Kidney (tissue), 22 donors: ENCODE measurements around the gene CREBZF. TPM values are rescaled to one million over a fixed set of nuclear protein-coding genes. Genes with fewer than 3 reads are reported as not detected.
A peak's percentile ranks its signal among the peaks of the same experiment; 100 is the strongest.

Source experiments
- DNase-seq, 5 donors: peaks; one replicate each; pipeline ENCODE4 v3.0.0-alpha.2; 2013 to 2020
- FAIRE-seq: peaks from 2 replicates; lab custom pipeline; 2012; peaks lifted over from hg19 to GRCh38; lab: Jason Lieb, UNC
- H3K27ac ChIP-seq, 2 donors: one replicate each; pipeline ENCODE4 v1.7.0; 2013; ENCODE audit warnings: low read depth in 2 of 2, low read length in 2 of 2, inconsistent platforms in 1 of 2
- H3K27me3 ChIP-seq: one replicate; pipeline ENCODE4 v1.7.1; 2013; ENCODE audit warnings: low read length, inconsistent platforms; ENCODE audit not compliant: control insufficient read depth, insufficient read depth
- H3K36me3 ChIP-seq, 3 donors: one replicate each; pipeline versions ENCODE4 v1.7.0 to v1.7.1; 2013; ENCODE audit warnings: low read length in 3 of 3, control low read depth in 1 of 3, inconsistent platforms in 1 of 3; ENCODE audit not compliant: insufficient read depth in 3 of 3, control insufficient read depth in 2 of 3
- H3K4me1 ChIP-seq, 3 donors: one replicate each; pipeline versions ENCODE4 v1.7.0 to v1.7.1; 2013; ENCODE audit warnings: low read length in 3 of 3, inconsistent platforms in 1 of 3, low read depth in 1 of 3; ENCODE audit not compliant: control insufficient read depth in 2 of 3, insufficient read depth in 2 of 3
- H3K4me3 ChIP-seq, 3 donors: one replicate each; pipeline versions ENCODE4 v1.7.0 to v1.8.1; 2013; ENCODE audit warnings: low read length in 3 of 3, control low read depth in 1 of 3, inconsistent platforms in 1 of 3
- H3K9ac ChIP-seq, 3 donors: one replicate each; pipeline versions ENCODE4 v1.7.0 to v1.7.1; 2013; ENCODE audit warnings: low read length in 3 of 3, control low read depth in 1 of 3, inconsistent platforms in 1 of 3
- H3K9me3 ChIP-seq, 3 donors: one replicate each; pipeline versions ENCODE4 v1.7.0 to v1.7.1; 2013; ENCODE audit warnings: low read length in 3 of 3, control low read depth in 1 of 3, inconsistent platforms in 1 of 3; ENCODE audit not compliant: control insufficient read depth in 2 of 3, insufficient read depth in 1 of 3
- CTCF ChIP-seq: IDR thresholded peaks from 3 replicates; pipeline ENCODE4 v1.5.1; 2012; ENCODE audit warnings: mild to moderate bottlenecking, moderate library complexity, borderline replicate concordance; ENCODE audit not compliant: insufficient read depth; ENCODE audit errors: extremely low read depth
- intact Hi-C: fragments of 100-400 bp; cut with DNase I; formaldehyde crosslinking; loops from one replicate; pipeline ENCODE4 v1.11.1; 2022
- long read RNA-seq, 10 donors: library from polyadenylated mRNA in 1 of 10; unstranded in 1 of 10; transcript quantifications; one replicate each; pipeline ENCODE4 v2.0.0 and lab custom pipeline, GENCODE V29; 2021 to 2026
- polyA plus RNA-seq: library from polyadenylated mRNA; stranded (reverse); fragments of 350-450 nt; fragmentation: Illumina TruSeq; extraction: RNeasy Lipid Tissue Mini Kit (QIAGEN cat#74804); gene quantifications from one replicate; pipeline ENCODE4 v1.2.3, GENCODE V29; 2014; ENCODE audit warnings: low read depth, low replicate concordance; ENCODE audit not compliant: insufficient read depth
- total RNA-seq: library from RNA; stranded (reverse); fragmentation: NEBNext Ultra II Directional; extraction: Animal tissue kit (Norgen Biotek cat#: 25700); gene quantifications from one replicate; pipeline ENCODE4 v1.2.1, GENCODE V29; 2021
- donor health status: control.
- donor health status: control.
- donor health status: control.
- donor health status: control.
- donor health status: control.
- donor health status: DM: yes; HTN: yes; CAD: no.
- donor health status: Normal renal cell carcinoma (clear cell type).

CREBZF gene
- total RNA-seq (44.7 TPM), polyA plus RNA-seq (15.2 TPM)
- long read RNA-seq, donor 1, full-length matches to known transcripts: 59 of 72 reads
- long read RNA-seq, donor 1, partial matches to known transcripts: 13 of 72 reads
- long read RNA-seq, donor 1, other reads (novel, unspliced or antisense): 0 of 72 reads
- long read RNA-seq, donor 2, full-length matches to known transcripts: 86 of 108 reads
- long read RNA-seq, donor 2, partial matches to known transcripts: 22 of 108 reads
- long read RNA-seq, donor 2, other reads (novel, unspliced or antisense): 0 of 108 reads
- long read RNA-seq, donor 3, full-length matches to known transcripts: 74 of 97 reads
- long read RNA-seq, donor 3, partial matches to known transcripts: 23 of 97 reads
- long read RNA-seq, donor 3, other reads (novel, unspliced or antisense): 0 of 97 reads
- long read RNA-seq, donor 4, full-length matches to known transcripts: 58 of 78 reads
- long read RNA-seq, donor 4, partial matches to known transcripts: 20 of 78 reads
- long read RNA-seq, donor 4, other reads (novel, unspliced or antisense): 0 of 78 reads
- long read RNA-seq, donor 5, full-length matches to known transcripts: 9 of 9 reads
- long read RNA-seq, donor 5, partial matches to known transcripts: 0 of 9 reads
- long read RNA-seq, donor 5, other reads (novel, unspliced or antisense): 0 of 9 reads
- long read RNA-seq, donor 6, full-length matches to known transcripts: 24 of 24 reads
- long read RNA-seq, donor 6, partial matches to known transcripts: 0 of 24 reads
- long read RNA-seq, donor 6, other reads (novel, unspliced or antisense): 0 of 24 reads
- long read RNA-seq, donor 7, full-length matches to known transcripts: 76 of 122 reads
- long read RNA-seq, donor 7, partial matches to known transcripts: 37 of 122 reads
- long read RNA-seq, donor 7, other reads (novel, unspliced or antisense): 9 of 122 reads
- long read RNA-seq, donor 8, full-length matches to known transcripts: 64 of 79 reads
- long read RNA-seq, donor 8, partial matches to known transcripts: 15 of 79 reads
- long read RNA-seq, donor 8, other reads (novel, unspliced or antisense): 0 of 79 reads
- long read RNA-seq, donor 9, full-length matches to known transcripts: 27 of 27 reads
- long read RNA-seq, donor 9, partial matches to known transcripts: 0 of 27 reads
- long read RNA-seq, donor 9, other reads (novel, unspliced or antisense): 0 of 27 reads
- long read RNA-seq, donor 10, full-length matches to known transcripts: 92 of 109 reads
- long read RNA-seq, donor 10, partial matches to known transcripts: 17 of 109 reads
- long read RNA-seq, donor 10, other reads (novel, unspliced or antisense): 0 of 109 reads

- peaks cover 2 to 7% (median 5%) of the 10 kb centered on the region in 3 donors for H3K36me3 ChIP-seq
- H3K9ac ChIP-seq: peak within 1 kb of the TSS; percentile 83 to 92 (median 86)
- intact Hi-C loops: no loop called here
- peaks cover 0 to 10% (median 8%) of the 10 kb centered on the region in 3 donors for H3K4me1 ChIP-seq
- H3K4me3 ChIP-seq: peak within 1 kb of the TSS; percentile 91 to 96 (median 94)
- no peak for TF ChIP-seq CTCF
- DNase-seq: peak; percentile 96 to 99 (median 98)
- peak within 1 kb of the TSS; percentile 89 to 98 for H3K27ac ChIP-seq
- no peaks in the 10 kb centered on the region for H3K27me3 ChIP-seq
- peak; percentile 25 for FAIRE-seq
- H3K9me3 ChIP-seq: no peaks in the 10 kb centered on the region
Measured at GRCh38 chr11:85664615-85665481, at the start of gene CREBZF. Gene CREBZF (minus strand): TSS chr11:85665129. CDS start chr11:85664875, 254 bp downstream.

- H3K27me3 ChIP-seq: no peaks in the 10 kb centered on the region
- intact Hi-C loops: no loop called here
- no peaks in the 10 kb centered on the region for H3K9me3 ChIP-seq
- no peaks in the 10 kb centered on the region for H3K4me1 ChIP-seq
- TF ChIP-seq CTCF: no peak
- no peak overlapping the region for H3K27ac ChIP-seq
- DNase-seq (no peak), FAIRE-seq (no peak)
- H3K9ac ChIP-seq: no peak overlapping the region
- H3K4me3 ChIP-seq: no peak overlapping the region
- H3K36me3 ChIP-seq: no peaks in the 10 kb centered on the region
Measured at GRCh38 chr11:85712953-85713352, 48.0 kb upstream of the CREBZF start.

- Histone ChIP-seq H3K4me1 (no peaks in the 10 kb centered on the region), H3K27ac (no peak overlapping the region), H3K9me3 (no peaks in the 10 kb centered on the region), H3K36me3 (no peaks in the 10 kb centered on the region), H3K27me3 (no peaks in the 10 kb centered on the region), H3K9ac (no peak overlapping the region), H3K4me3 (no peak overlapping the region)
- TF ChIP-seq CTCF: no peak
- FAIRE-seq (no peak), DNase-seq (no peak)
- intact Hi-C loops: no loop called here
Measured at GRCh38 chr11:85710917-85711316, 46.0 kb upstream of the CREBZF start.
